Measurements from ENCODE around the gene POTEE.
"Not testable (repeated sequence)": the region's sequence is repeated elsewhere in the genome, so short reads cannot be mapped to it uniquely, and the experiment has no call there.

Gene POTEE

GRCh38 chr2:131209030-131209772 lies at the start of gene POTEE:
Gene POTEE, plus strand, starts transcription at chr2:131209536. Its CDS starts 8,867 bp downstream, at chr2:131218403.
- DNase-seq (ENCODE audit: low spot score) = not testable (repeated sequence)

- not testable (repeated sequence) for DNase-seq (ENCODE audit: low spot score)
These were observed 43.8 kb upstream of the POTEE start for GRCh38 chr2:131165562-131165961.

DNA sequence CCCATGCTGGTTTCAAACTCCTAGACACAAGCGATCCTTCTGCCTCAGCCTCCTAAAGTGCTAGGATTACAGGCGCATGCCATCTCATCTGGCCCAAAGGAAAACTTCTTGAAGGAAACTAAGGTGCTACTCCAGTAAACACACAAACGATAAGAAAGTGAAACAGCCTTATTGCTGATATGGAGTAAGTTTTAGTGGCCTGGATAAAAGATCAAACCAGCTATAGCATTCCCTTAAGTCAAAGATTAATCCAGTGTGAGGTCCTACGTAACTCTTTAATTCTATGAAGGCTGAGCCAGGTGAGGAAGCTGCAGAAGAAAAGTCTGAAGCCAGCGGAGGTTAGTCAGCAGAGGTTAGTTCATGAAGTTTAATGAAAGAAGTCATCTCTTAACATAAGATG lies 40.8 kb upstream of the POTEE start:
- no peak for DNase-seq (ENCODE audit: low spot score)

- not testable (repeated sequence) for DNase-seq (ENCODE audit: low spot score)
These were observed 31.3 kb upstream of the POTEE start for GRCh38 chr2:131178050-131178449.

GRCh38 chr2:131178721-131179418 lies 30.5 kb upstream of the POTEE start:
- not testable (repeated sequence) for DNase-seq (ENCODE audit: low spot score)

DNA sequence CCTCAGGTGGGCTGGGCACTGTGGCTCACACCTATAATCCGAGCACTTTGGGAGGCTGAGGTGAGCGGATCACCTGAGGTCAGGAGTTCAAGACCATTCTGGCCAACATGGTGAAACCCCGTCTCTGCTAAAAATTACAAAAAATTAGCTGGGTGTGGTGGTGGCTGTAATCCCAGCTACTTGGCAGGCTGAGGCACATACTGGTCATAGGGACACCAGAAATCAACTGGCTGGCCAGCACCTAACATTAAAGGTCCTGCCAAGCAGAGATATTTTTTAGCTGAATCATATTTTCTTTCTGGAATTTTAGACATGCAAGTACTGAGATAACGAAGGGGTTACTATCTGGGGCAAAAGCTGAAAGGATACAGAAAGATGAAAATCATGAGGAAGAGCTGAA lies 27.9 kb upstream of the POTEE start:
- not testable (repeated sequence) for DNase-seq (ENCODE audit: low spot score)

DNA sequence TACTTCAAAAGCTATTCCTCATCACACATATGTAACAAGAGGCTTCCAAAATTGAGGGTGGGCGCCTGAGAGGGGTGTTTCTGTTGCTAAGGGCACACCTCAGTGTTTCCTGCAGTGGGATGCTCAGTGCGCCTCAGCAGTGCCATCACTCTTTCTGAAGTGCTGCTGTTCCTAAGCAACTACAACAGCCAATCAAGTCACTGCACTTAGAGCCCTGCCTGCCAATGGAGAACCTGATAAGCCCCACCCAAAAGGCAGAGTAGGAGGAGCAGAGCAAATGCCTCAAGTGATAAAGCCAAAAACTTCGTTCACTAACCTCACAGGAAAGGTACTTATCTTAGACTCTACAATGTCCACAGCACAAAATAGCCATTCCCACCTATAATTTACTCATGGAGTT lies 15.9 kb upstream of the POTEE start:
- DNase-seq (ENCODE audit: low spot score) = not testable (repeated sequence)

- not testable (repeated sequence) for DNase-seq (ENCODE audit: low spot score)
These were observed 13.2 kb upstream of the POTEE start for GRCh38 chr2:131196186-131196585.

DNA sequence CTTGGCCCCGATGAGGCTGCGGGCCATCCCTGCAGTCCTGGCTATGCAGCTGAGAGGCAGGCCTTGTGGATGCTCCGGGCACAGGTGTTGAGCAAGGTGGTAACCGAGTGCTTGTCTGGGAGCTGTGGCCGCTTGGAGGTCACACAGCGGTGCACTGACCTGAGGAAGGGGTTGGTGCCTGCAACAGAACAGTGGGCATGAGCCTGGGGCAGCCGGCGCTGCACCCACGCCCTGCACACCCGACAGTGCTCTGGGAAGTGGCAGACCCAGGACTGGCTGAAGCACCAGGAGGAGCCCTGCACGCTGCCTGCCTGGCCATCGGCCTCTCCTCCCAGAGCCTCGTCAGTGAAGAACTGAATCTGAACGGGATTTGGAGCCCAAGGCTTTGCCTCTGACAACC lies 8.2 kb upstream of the POTEE start:
- no peak for DNase-seq (ENCODE audit: low spot score)

GRCh38 chr2:131207839-131208238 lies 1.5 kb upstream of the POTEE start:
- DNase-seq (ENCODE audit: low spot score) = not testable (repeated sequence)

- not testable (repeated sequence) for DNase-seq (ENCODE audit: low spot score)
These were observed 403 bp downstream of the POTEE start for GRCh38 chr2:131209773-131210104.

DNA sequence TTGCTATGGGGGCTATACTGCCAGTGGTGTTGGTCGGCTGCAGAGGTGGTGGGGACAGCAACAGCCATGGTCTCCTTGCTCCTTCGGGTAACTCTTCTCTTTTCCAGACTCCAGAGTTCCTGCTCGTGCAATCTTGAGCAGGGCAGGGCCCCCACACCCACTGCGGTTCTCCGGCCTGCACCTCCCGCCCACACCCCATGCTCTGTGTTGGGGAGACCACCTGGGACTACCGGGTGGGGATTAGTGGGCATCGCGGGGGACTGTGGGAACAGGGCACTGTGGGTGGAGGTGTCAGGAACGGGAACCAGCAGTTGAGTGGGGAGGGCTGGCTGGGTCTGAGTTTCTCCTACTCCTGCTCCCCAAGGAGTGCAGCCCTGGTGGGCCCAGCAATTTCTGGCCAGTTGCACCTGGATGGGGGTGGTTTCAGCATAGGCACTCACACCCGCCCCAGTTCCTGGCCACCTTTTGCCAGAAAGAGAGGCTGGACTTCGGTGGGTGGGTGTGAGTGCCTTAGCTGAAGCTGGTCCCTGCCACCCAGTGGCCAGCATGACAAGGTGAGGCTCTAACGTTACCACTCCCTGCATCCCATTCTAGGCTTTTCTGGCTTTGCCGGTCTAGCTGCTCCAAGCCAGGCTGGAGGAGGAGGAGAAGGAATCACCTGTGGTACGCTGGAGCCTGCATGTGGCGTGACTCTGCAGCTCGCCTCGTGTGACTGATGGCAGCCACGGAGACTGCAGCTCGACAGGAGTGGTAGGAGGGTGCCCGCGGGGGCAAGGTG lies 1.3 kb downstream of the POTEE start:
- DNase-seq (ENCODE audit: low spot score) = not testable (repeated sequence)

GRCh38 chr2:131217238-131217986 lies 8.1 kb downstream of the POTEE start:
- DNase-seq (ENCODE audit: low spot score) = not testable (repeated sequence)

DNA sequence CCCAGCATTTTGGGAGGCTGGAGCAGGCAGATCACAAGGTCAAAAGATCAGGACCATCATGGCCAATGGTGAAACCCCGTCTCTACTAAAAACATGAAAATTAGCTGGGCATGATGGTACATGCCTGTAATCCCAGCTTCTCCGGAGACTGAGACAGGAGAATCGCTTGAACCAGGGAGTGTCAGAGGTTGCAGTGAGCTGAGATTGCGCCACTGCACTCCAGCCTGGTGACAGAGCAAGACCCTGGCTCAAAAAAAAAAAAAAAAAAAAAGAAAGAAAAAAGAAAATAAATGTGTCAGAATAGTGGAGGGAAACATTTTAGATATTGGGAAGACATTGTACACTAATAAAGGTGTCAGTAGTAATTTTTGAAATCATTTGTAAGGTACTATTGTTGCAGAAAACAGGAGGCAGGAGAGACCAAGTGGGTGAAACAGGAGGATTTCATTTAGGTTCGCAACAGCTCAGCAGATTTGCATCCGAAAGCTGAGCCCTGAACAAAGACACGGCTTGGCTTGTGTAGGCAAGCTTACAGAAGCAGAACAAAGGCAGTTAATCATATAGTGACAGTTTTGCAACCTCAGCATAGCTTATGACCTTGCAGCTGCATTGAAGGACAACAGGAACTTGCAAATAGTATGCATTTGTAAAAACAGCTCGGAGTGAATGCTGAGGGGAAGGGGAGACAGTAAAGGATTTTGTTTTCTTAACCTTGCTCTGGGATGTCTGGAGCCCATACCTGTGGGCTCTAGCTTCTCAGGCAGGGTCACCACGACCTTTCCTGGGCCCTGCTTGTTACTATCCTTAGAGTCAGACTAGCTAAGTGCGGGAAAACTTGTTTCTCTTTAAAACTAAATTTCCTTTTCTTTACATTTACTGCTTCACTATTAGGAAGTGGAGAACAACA lies 26.5 kb downstream of the POTEE start:
- DNase-seq (ENCODE audit: low spot score) = not testable (repeated sequence)
